ENCODE measurements around the gene PFKFB3. TPM values are rescaled to one million over a fixed set of nuclear protein-coding genes. Genes with fewer than 3 reads are reported as not detected.
"Not testable (repeated sequence)": the region's sequence is repeated elsewhere in the genome, so short reads cannot be mapped to it uniquely, and the experiment has no call there.

The PFKFB3 gene
- total RNA-seq, 1 donor from 2014 or later, result 84.7 TPM

- intact Hi-C loops (cut with micrococcal nuclease), result no loop called here
These were observed 30.4 kb downstream of the PFKFB3 start for GRCh38 chr10:6232846-6233724.

GRCh38 chr10:6233725-6234277, 31.1 kb downstream of the PFKFB3 start:
- intact Hi-C loops (cut with micrococcal nuclease), result no loop called here

- intact Hi-C loops (cut with micrococcal nuclease), result no loop called here
These were observed 31.6 kb downstream of the PFKFB3 start for GRCh38 chr10:6234371-6234770.

- intact Hi-C loops (cut with micrococcal nuclease), result no loop called here
These were observed 33.8 kb downstream of the PFKFB3 start for GRCh38 chr10:6236349-6237198.

GRCh38 chr10:6237199-6237530, 34.4 kb downstream of the PFKFB3 start:
- intact Hi-C loops (cut with micrococcal nuclease), result no loop called here

GRCh38 chr10:6238587-6239212, 36.0 kb downstream of the PFKFB3 start:
- intact Hi-C loops (cut with micrococcal nuclease), result loop anchor here (1.0 kb wide), 2 partner anchors 29 to 163 kb away; no protein-coding TSS in a partner anchor

- intact Hi-C loops (cut with micrococcal nuclease), result loop anchor here (1.0 kb wide), 2 partner anchors 28 to 162 kb away; no protein-coding TSS in a partner anchor
These were observed 36.7 kb downstream of the PFKFB3 start for GRCh38 chr10:6239213-6239991.

GRCh38 chr10:6240254-6240653, 37.5 kb downstream of the PFKFB3 start:
- intact Hi-C loops (cut with micrococcal nuclease), result no loop called here

- intact Hi-C loops (cut with micrococcal nuclease), result no loop called here
These were observed 39.4 kb downstream of the PFKFB3 start for GRCh38 chr10:6242089-6242488.

- intact Hi-C loops (cut with micrococcal nuclease), result no loop called here
These were observed 41.8 kb downstream of the PFKFB3 start for GRCh38 chr10:6244510-6244909.

GRCh38 chr10:6247041-6247712, 44.4 kb downstream of the PFKFB3 start:
- intact Hi-C loops (cut with micrococcal nuclease), result no loop called here

- intact Hi-C loops (cut with micrococcal nuclease), result not testable (repeated sequence)
These were observed 46.2 kb downstream of the PFKFB3 start for GRCh38 chr10:6248908-6249307.

GRCh38 chr10:6249698-6250097, 47.0 kb downstream of the PFKFB3 start:
- intact Hi-C loops (cut with micrococcal nuclease), result no loop called here

- intact Hi-C loops (cut with micrococcal nuclease), result no loop called here
These were observed 48.0 kb downstream of the PFKFB3 start for GRCh38 chr10:6250745-6251144.

- intact Hi-C loops (cut with micrococcal nuclease), result no loop called here
These were observed 51.5 kb downstream of the PFKFB3 start for GRCh38 chr10:6254201-6254600.

GRCh38 chr10:6255548-6256061, 52.9 kb downstream of the PFKFB3 start:
- intact Hi-C loops (cut with micrococcal nuclease), result no loop called here

- intact Hi-C loops (cut with micrococcal nuclease), result no loop called here
These were observed 53.7 kb downstream of the PFKFB3 start for GRCh38 chr10:6256439-6256838.

- intact Hi-C loops (cut with micrococcal nuclease), result no loop called here
These were observed 56.4 kb downstream of the PFKFB3 start for GRCh38 chr10:6259153-6259552.

- intact Hi-C loops (cut with micrococcal nuclease), result no loop called here
These were observed 58.1 kb downstream of the PFKFB3 start for GRCh38 chr10:6260843-6261242.

GRCh38 chr10:6267941-6268340, 65.2 kb downstream of the PFKFB3 start:
- intact Hi-C loops (cut with micrococcal nuclease), result loop anchor here (1.0 kb wide), 2 partner anchors 7 to 29 kb away; no protein-coding TSS in a partner anchor
